C4-2B (cell line): ENCODE measurements around the gene ABHD4.
"Not testable (repeated sequence)": the region's sequence is repeated elsewhere in the genome, so short reads cannot be mapped to it uniquely, and the experiment has no call there.

Experiments
- H3K27ac ChIP-seq: fragments of 450-650 bp; 2 replicates; pipeline ENCODE4 v1.5.1; 2017
- ZFX ChIP-seq: fragments of 450-650 bp; IDR thresholded peaks from 2 replicates; pipeline ENCODE4 v1.6.1; 2017
- TF ChIP-seq, protein P1 (sequence below): fragments of 450-650 bp; conservative IDR thresholded peaks from 2 replicates; pipeline ENCODE4 v1.5.1; 2017; ENCODE audit warnings: mild to moderate bottlenecking

ABHD4 gene

DNA sequence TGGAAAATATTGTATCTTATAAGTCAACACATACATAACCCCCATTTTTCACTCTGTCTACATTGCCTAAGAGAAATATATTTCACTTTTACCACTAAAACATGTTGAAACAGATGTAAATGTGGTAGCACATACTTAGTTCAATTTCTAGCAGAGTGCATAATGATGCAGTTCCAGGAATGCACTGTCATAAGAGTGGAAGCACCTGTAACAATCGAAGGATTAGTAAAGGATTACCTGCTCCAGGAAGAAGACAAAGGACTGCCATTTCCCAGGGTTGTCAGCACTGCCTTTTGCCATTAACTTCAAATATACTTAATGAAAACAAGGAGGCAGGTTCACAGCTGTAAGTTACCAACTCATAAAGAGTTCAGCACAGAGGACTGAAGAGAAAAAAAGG is 33.6 kb upstream of the ABHD4 start:
- no peak overlapping the region for H3K27ac ChIP-seq
- TF ChIP-seq, protein P1, sequence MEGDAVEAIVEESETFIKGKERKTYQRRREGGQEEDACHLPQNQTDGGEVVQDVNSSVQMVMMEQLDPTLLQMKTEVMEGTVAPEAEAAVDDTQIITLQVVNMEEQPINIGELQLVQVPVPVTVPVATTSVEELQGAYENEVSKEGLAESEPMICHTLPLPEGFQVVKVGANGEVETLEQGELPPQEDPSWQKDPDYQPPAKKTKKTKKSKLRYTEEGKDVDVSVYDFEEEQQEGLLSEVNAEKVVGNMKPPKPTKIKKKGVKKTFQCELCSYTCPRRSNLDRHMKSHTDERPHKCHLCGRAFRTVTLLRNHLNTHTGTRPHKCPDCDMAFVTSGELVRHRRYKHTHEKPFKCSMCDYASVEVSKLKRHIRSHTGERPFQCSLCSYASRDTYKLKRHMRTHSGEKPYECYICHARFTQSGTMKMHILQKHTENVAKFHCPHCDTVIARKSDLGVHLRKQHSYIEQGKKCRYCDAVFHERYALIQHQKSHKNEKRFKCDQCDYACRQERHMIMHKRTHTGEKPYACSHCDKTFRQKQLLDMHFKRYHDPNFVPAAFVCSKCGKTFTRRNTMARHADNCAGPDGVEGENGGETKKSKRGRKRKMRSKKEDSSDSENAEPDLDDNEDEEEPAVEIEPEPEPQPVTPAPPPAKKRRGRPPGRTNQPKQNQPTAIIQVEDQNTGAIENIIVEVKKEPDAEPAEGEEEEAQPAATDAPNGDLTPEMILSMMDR: no peak
- no peak for TF ChIP-seq ZFX

DNA sequence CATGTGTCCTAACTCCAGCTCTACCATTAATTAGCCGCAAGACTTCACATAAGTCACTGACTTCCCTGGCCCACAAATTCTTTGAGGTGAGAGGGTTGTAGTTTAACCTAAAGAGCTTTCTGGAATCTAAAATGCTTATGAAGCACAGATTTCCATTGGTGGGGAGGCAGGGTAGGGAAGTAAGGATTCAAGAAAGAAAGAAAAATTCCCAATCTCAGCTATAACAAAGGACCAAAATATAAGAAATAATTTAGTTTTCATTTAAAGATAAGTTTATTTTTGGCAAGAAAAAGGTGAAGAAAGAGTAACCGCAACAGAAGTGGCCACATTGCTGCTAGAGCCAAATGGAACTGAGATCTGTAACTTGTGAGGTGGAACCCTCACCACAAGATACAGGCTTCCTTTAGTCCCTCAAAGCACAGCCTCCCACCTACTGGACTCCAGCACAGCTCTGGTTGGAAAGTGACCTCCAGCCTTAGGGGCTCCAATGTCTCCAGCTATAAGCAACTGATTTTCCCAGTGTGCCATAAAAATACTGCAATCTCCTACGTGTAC is 32.6 kb upstream of the ABHD4 start:
- no peak overlapping the region for H3K27ac ChIP-seq
- no peak for TF ChIP-seq ZFX
- TF ChIP-seq, protein P1: no peak

DNA sequence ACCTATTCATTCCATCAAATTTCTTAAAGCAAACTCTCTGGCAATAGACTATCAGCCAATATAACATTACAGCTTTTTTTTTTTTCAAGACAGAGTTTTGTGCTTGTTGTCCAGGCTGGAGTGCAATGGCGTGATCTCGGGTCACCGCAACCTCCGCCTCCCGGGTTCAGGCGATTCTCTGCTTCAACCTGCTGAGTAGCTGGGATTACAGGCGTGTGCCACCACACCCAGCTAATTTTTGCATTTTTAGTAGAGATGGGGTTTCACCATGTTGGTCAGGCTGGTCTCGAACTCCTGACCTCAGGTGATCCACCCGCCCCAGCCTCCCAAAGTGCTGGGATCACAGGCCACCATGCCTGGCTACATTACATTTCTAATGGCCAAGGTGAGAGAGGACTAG is 31.8 kb upstream of the ABHD4 start:
- H3K27ac ChIP-seq: not testable (repeated sequence)

GRCh38 chr14:22566845-22567244 is 31.3 kb upstream of the ABHD4 start:
- no peak for TF ChIP-seq ZFX
- TF ChIP-seq, protein P1: no peak
- H3K27ac ChIP-seq: no peak overlapping the region

GRCh38 chr14:22567437-22567836 is 30.7 kb upstream of the ABHD4 start:
- TF ChIP-seq, protein P1: no peak
- TF ChIP-seq ZFX: no peak
- H3K27ac ChIP-seq: no peak overlapping the region

- no peak overlapping the region for H3K27ac ChIP-seq
These were observed 28.9 kb upstream of the ABHD4 start for GRCh38 chr14:22569106-22569736.

DNA sequence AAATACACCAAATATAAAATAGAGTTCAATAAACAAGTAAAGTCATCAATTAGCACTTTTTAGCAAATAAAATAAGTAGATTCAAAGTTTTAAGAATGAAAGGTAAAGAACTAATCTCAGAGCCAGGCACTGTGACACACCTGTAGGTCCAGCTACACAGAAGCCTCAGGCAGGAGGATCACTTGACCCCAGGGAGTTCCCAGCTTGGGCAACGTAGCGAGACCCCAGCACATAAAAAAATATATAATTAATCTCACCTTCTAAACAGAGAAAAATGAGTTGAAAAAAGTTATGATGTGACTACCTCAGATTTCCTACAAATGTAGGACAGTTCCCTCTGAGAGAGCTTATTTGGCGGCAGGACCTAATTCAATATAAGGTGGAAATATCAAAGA is 28.4 kb upstream of the ABHD4 start:
- no peak for TF ChIP-seq ZFX
- TF ChIP-seq, protein P1: no peak
- no peak overlapping the region for H3K27ac ChIP-seq

More at GRCh38 chr14:22569106-22569736, 28.9 kb upstream of the ABHD4 start:
- TF ChIP-seq ZFX: no peak
- TF ChIP-seq, protein P1: no peak
